HG02970 (cell line): ENCODE measurements around the gene POLR3F.
"Not testable (repeated sequence)": the region's sequence is repeated elsewhere in the genome, so short reads cannot be mapped to it uniquely, and the experiment has no call there.

ENCODE experiments used
- ATAC-seq: cut with Tn5 transposase; IDR thresholded peaks from one replicate; pipeline ENCODE4 v1.9.1; 2021; ENCODE audit warnings: mild to moderate bottlenecking, moderate library complexity, moderate number of reproducible peaks; ENCODE audit not compliant: unreplicated experiment, low FRiP score

The POLR3F gene

GRCh38 chr20:18504479-18505060 is 37.4 kb downstream of the POLR3F start:
- no peak for ATAC-seq

GRCh38 chr20:18506744-18507143 is 39.6 kb downstream of the POLR3F start:
- no peak for ATAC-seq

- ATAC-seq = peak; percentile 98
Observed at GRCh38 chr20:18507218-18508191, 40.3 kb downstream of the POLR3F start, which contains the start of gene SEC23B. Gene SEC23B (plus strand): TSS chr20:18507940. CDS start chr20:18510836, 2,896 bp downstream.

- ATAC-seq = no peak
Observed at GRCh38 chr20:18511571-18511970, 44.4 kb downstream of the POLR3F start.

- ATAC-seq = no peak
Observed at GRCh38 chr20:18513208-18513607, 46.0 kb downstream of the POLR3F start.

- ATAC-seq = no peak
Observed at GRCh38 chr20:18514127-18514526, 46.9 kb downstream of the POLR3F start.

- no peak for ATAC-seq
Observed at GRCh38 chr20:18515973-18516372, 48.8 kb downstream of the POLR3F start.

- not testable (repeated sequence) for ATAC-seq
Observed at GRCh38 chr20:18522066-18522465, 54.9 kb downstream of the POLR3F start.

- no peak for ATAC-seq
Observed at GRCh38 chr20:18523066-18523465, 55.9 kb downstream of the POLR3F start.

GRCh38 chr20:18524646-18525045 is 57.5 kb downstream of the POLR3F start:
- no peak for ATAC-seq

- not testable (repeated sequence) for ATAC-seq
Observed at GRCh38 chr20:18526761-18527160, 59.6 kb downstream of the POLR3F start.

GRCh38 chr20:18527339-18527738 is 60.1 kb downstream of the POLR3F start:
- no peak for ATAC-seq

GRCh38 chr20:18527836-18528235 is 60.6 kb downstream of the POLR3F start:
- no peak for ATAC-seq

GRCh38 chr20:18529041-18529440 is 61.9 kb downstream of the POLR3F start:
- no peak for ATAC-seq

GRCh38 chr20:18532626-18533025 is 65.4 kb downstream of the POLR3F start:
- no peak for ATAC-seq

- ATAC-seq = no peak
Observed at GRCh38 chr20:18533491-18533890, 66.3 kb downstream of the POLR3F start.

GRCh38 chr20:18533978-18534644 is 66.9 kb downstream of the POLR3F start:
- no peak for ATAC-seq
